Adrenal gland (tissue), 5 donors: Measurements from ENCODE around the gene MARS1.

Source experiments
- POLR2A ChIP-seq, 2 donors: fragments of 450-650 bp; IDR thresholded peaks; one replicate each; pipeline ENCODE4 v1.6.1; 2017; ENCODE audit warnings: antibody characterized with exemption in 2 of 2, mild to moderate bottlenecking in 2 of 2, moderate library complexity in 1 of 2
- TF ChIP-seq, protein P1 (sequence below), 6 experiments: fragments of 450-650 bp in 4 of 6; fragments of 200-600 bp in 2 of 6; sonication (generic) in 1 of 6; IDR thresholded peaks; 1 replicate in 5 of 6; 2 replicates in 1 of 6; pipeline versions ENCODE4 v1.5.1 to v1.8.0; 2016 to 2021; ENCODE audit warnings: antibody characterized with exemption in 6 of 6, mild to moderate bottlenecking in 2 of 6, moderate library complexity in 1 of 6
- donor health status: DM: no; HTN: no; CAD: no.

DNA sequence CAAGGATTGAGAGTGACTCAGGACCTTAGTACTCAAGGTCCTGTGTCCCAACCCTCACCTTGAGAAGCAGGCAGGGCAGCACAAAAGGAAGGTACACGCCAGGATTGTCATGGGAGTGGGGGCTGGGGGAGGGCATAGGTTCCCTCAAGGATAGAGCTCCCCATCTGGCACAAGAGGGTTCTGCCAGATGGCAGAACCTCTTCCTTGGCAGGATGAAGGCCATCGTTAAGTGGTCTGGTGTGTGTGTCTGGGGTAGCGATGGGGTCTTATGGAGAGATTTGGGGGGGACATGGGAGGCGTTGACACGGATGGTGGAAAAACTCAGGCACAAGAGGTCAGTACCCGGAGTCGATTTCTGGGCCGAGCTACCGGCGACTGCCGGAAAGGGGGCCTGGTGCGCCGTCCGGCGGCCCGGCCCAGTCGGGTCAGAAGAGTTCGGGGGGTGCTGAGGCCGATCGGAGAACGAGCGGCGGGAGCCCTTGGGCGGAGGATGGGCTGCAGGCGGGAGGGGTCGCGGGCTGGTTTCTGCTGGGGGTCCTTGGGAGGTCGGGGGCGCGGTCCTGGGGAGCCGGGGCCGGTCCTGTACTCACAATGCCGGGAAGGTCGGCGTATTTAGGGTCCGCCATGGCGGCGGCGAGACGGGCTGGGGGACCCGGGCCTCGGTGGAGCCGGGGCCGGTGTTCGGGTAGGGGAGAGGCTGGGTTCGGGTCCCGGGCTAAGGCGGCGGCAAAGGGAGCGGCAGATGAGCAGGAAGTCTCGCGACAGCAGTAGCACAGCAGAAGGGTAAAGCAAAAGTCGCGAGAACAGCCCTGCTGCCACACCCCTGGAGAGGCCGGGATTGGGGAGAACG lies 58.8 kb downstream of the MARS1 start, which contains the start of gene DCTN2:
- TF ChIP-seq, protein P1, sequence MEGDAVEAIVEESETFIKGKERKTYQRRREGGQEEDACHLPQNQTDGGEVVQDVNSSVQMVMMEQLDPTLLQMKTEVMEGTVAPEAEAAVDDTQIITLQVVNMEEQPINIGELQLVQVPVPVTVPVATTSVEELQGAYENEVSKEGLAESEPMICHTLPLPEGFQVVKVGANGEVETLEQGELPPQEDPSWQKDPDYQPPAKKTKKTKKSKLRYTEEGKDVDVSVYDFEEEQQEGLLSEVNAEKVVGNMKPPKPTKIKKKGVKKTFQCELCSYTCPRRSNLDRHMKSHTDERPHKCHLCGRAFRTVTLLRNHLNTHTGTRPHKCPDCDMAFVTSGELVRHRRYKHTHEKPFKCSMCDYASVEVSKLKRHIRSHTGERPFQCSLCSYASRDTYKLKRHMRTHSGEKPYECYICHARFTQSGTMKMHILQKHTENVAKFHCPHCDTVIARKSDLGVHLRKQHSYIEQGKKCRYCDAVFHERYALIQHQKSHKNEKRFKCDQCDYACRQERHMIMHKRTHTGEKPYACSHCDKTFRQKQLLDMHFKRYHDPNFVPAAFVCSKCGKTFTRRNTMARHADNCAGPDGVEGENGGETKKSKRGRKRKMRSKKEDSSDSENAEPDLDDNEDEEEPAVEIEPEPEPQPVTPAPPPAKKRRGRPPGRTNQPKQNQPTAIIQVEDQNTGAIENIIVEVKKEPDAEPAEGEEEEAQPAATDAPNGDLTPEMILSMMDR (IDR thresholded peaks at IDR 0.05) = peak in 3 of 6 experiments; percentile 1 to 32 (median 7)
- TF ChIP-seq POLR2A (IDR thresholded peaks at IDR 0.05) = peak; percentile 52 to 57
